ENCODE data around the gene GAL3ST2.

The GAL3ST2 gene

GRCh38 chr2:241736111-241736510 lies 40.5 kb upstream of the GAL3ST2 start:
- no peaks in the 10 kb centered on the region for H3K9me3 ChIP-seq (ENCODE audit: control insufficient read depth, insufficient read depth, low read length)
- H3K36me3 ChIP-seq (ENCODE audit: control insufficient read depth, low read length): peaks cover 53% of the 10 kb centered on the region
- H3K27ac ChIP-seq (ENCODE audit: low read depth, low read length): no peak overlapping the region
- H3K4me3 ChIP-seq (ENCODE audit: low read length): no peak overlapping the region; the same call in 1 of the 2 replicates
- peaks cover 16% of the 10 kb centered on the region for H3K4me1 ChIP-seq (ENCODE audit: control insufficient read depth, low read length)
- peaks cover 66% of the 10 kb centered on the region for H3K79me2 ChIP-seq (ENCODE audit: control insufficient read depth, low read length)
- peak overlapping the region; percentile 94 for H3K4me2 ChIP-seq (ENCODE audit: low read length)
- no peak for TF ChIP-seq EZH2phosphoT487 (IDR thresholded peaks at IDR 0.05; ENCODE audit: borderline replicate concordance, low read length)
- TF ChIP-seq, protein P1, sequence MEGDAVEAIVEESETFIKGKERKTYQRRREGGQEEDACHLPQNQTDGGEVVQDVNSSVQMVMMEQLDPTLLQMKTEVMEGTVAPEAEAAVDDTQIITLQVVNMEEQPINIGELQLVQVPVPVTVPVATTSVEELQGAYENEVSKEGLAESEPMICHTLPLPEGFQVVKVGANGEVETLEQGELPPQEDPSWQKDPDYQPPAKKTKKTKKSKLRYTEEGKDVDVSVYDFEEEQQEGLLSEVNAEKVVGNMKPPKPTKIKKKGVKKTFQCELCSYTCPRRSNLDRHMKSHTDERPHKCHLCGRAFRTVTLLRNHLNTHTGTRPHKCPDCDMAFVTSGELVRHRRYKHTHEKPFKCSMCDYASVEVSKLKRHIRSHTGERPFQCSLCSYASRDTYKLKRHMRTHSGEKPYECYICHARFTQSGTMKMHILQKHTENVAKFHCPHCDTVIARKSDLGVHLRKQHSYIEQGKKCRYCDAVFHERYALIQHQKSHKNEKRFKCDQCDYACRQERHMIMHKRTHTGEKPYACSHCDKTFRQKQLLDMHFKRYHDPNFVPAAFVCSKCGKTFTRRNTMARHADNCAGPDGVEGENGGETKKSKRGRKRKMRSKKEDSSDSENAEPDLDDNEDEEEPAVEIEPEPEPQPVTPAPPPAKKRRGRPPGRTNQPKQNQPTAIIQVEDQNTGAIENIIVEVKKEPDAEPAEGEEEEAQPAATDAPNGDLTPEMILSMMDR (IDR thresholded peaks at IDR 0.05; ENCODE audit: low read depth, low read length, poor library complexity, severe bottlenecking): no peak
- no peaks in the 10 kb centered on the region for H3F3A ChIP-seq (ENCODE audit: control insufficient read depth, insufficient read depth)
- peaks cover 2% of the 10 kb centered on the region; the same call in 1 of the 2 replicates for H4K20me1 ChIP-seq (ENCODE audit: control insufficient read depth, insufficient read depth, low read depth, low read length)
- no peaks in the 10 kb centered on the region for H3K27me3 ChIP-seq (ENCODE audit: control insufficient read depth, low read length)
- no peaks in the 10 kb centered on the region for H3K9me2 ChIP-seq (replicated peaks; ENCODE audit: control insufficient read depth, low read length)

GRCh38 chr2:241738040-241738686 lies 38.5 kb upstream of the GAL3ST2 start:
- H3K4me1 ChIP-seq (ENCODE audit: control insufficient read depth, low read length): peaks cover 16% of the 10 kb centered on the region
- peaks cover 56% of the 10 kb centered on the region for H3K36me3 ChIP-seq (ENCODE audit: control insufficient read depth, low read length)
- peaks cover 76% of the 10 kb centered on the region for H3K79me2 ChIP-seq (ENCODE audit: control insufficient read depth, low read length)
- no peaks in the 10 kb centered on the region for H3K9me3 ChIP-seq (ENCODE audit: control insufficient read depth, insufficient read depth, low read length)
- no peaks in the 10 kb centered on the region for H3K27me3 ChIP-seq (ENCODE audit: control insufficient read depth, low read length)
- no peak for TF ChIP-seq EZH2phosphoT487 (IDR thresholded peaks at IDR 0.05; ENCODE audit: borderline replicate concordance, low read length)
- TF ChIP-seq, protein P1 (IDR thresholded peaks at IDR 0.05; ENCODE audit: low read depth, low read length, poor library complexity, severe bottlenecking): no peak
- no peak overlapping the region for H3K4me2 ChIP-seq (ENCODE audit: low read length)
- H3K9me2 ChIP-seq (replicated peaks; ENCODE audit: control insufficient read depth, low read length): no peaks in the 10 kb centered on the region
- H3K27ac ChIP-seq (ENCODE audit: low read depth, low read length): no peak overlapping the region
- no peak overlapping the region for H3K4me3 ChIP-seq (ENCODE audit: low read length)
- H3F3A ChIP-seq (ENCODE audit: control insufficient read depth, insufficient read depth): no peaks in the 10 kb centered on the region
- peaks cover 2% of the 10 kb centered on the region; the same call in 1 of the 2 replicates for H4K20me1 ChIP-seq (ENCODE audit: control insufficient read depth, insufficient read depth, low read depth, low read length)

GRCh38 chr2:241739177-241739576 lies 37.4 kb upstream of the GAL3ST2 start:
- no peaks in the 10 kb centered on the region for H3K27me3 ChIP-seq (ENCODE audit: control insufficient read depth, low read length)
- H3K4me1 ChIP-seq (ENCODE audit: control insufficient read depth, low read length): peaks cover 11% of the 10 kb centered on the region
- peaks cover 2% of the 10 kb centered on the region; the same call in 1 of the 2 replicates for H4K20me1 ChIP-seq (ENCODE audit: control insufficient read depth, insufficient read depth, low read depth, low read length)
- H3K9me3 ChIP-seq (ENCODE audit: control insufficient read depth, insufficient read depth, low read length): no peaks in the 10 kb centered on the region
- H3K27ac ChIP-seq (ENCODE audit: low read depth, low read length): no peak overlapping the region
- H3K36me3 ChIP-seq (ENCODE audit: control insufficient read depth, low read length): peaks cover 67% of the 10 kb centered on the region
- peaks cover 78% of the 10 kb centered on the region for H3K79me2 ChIP-seq (ENCODE audit: control insufficient read depth, low read length)
- no peak overlapping the region for H3K4me2 ChIP-seq (ENCODE audit: low read length)
- H3F3A ChIP-seq (ENCODE audit: control insufficient read depth, insufficient read depth): no peaks in the 10 kb centered on the region
- H3K9me2 ChIP-seq (replicated peaks; ENCODE audit: control insufficient read depth, low read length): no peaks in the 10 kb centered on the region
- TF ChIP-seq EZH2phosphoT487 (IDR thresholded peaks at IDR 0.05; ENCODE audit: borderline replicate concordance, low read length): no peak
- TF ChIP-seq, protein P1 (IDR thresholded peaks at IDR 0.05; ENCODE audit: low read depth, low read length, poor library complexity, severe bottlenecking): no peak
- no peak overlapping the region for H3K4me3 ChIP-seq (ENCODE audit: low read length)

All from DOHH2 (cell line).